PFSK-1 (cell line): Measurements from ENCODE around the gene ZNF431.

Source experiments
- POLR2AphosphoS5 ChIP-seq: IDR thresholded peaks from 2 replicates; pipeline ENCODE4 v1.6.1; 2012; ENCODE audit warnings: low read depth, mild to moderate bottlenecking, control low read depth, low read length, moderate library complexity
- REST ChIP-seq, 2 experiments: IDR thresholded peaks; 2 replicates each; pipeline versions ENCODE4 v1.6.1 to v1.8.0; 2011 to 2012; ENCODE audit warnings: low read depth in 2 of 2, low read length in 2 of 2, control low read depth in 1 of 2, inconsistent platforms in 1 of 2, mild to moderate bottlenecking in 1 of 2, moderate library complexity in 1 of 2; ENCODE audit not compliant: insufficient read depth in 1 of 2
- SIN3A ChIP-seq: IDR thresholded peaks from 2 replicates; pipeline ENCODE4 v1.6.1; 2012; ENCODE audit warnings: mild to moderate bottlenecking, low read length, moderate library complexity, borderline replicate concordance; ENCODE audit not compliant: insufficient read depth
- TAF1 ChIP-seq: IDR thresholded peaks from 2 replicates; pipeline ENCODE4 v1.6.1; 2012; ENCODE audit warnings: low read length, control low read depth, borderline replicate concordance; ENCODE audit not compliant: insufficient read depth

- TF ChIP-seq SIN3A (no peak), POLR2AphosphoS5 (no peak), REST (IDR thresholded peaks at IDR 0.05; ENCODE audit: insufficient read depth in 1 of 2, low read depth in 2 of 2, low read length in 2 of 2) (no peak), TAF1 (no peak)
These were observed 26.4 kb upstream of the ZNF431 start for GRCh38 chr19:21115430-21115829.
